Mucosa of descending colon (tissue), 3 donors: ENCODE measurements around the gene ADORA2A. TPM values are rescaled to one million over a fixed set of nuclear protein-coding genes. Genes with fewer than 3 reads are reported as not detected.

Experiments used
- ATAC-seq: fragments of 200-7000 bp; cut with Tn5 transposase; one replicate; pipeline ENCODE4 v1.9.1; 2020; ENCODE audit warnings: mild to moderate bottlenecking, moderate library complexity
- DNase-seq, 3 donors: peaks; one replicate each; pipeline ENCODE4 v3.0.0-alpha.2; 2020
- H3K36me3 ChIP-seq: fragments of 200-600 bp; one replicate; pipeline ENCODE4 v1.8.0; 2021; ENCODE audit warnings: low read depth, mild to moderate bottlenecking
- H3K4me1 ChIP-seq: fragments of 200-600 bp; one replicate; pipeline ENCODE4 v1.8.0; 2021; ENCODE audit warnings: low read depth, mild to moderate bottlenecking
- H3K4me3 ChIP-seq: fragments of 200-600 bp; one replicate; pipeline ENCODE4 v1.8.0; 2021; ENCODE audit warnings: mild to moderate bottlenecking
- H3K9me3 ChIP-seq: fragments of 200-600 bp; one replicate; pipeline ENCODE4 v1.8.0; 2021; ENCODE audit warnings: mild to moderate bottlenecking
- intact Hi-C, 2 donors: fragments of 100-400 bp; cut with DNase I in 1 of 2; cut with micrococcal nuclease in 1 of 2; formaldehyde crosslinking; loops; one replicate each; pipeline versions ENCODE4 v1.11.0 to v1.11.1; 2022; cut with DNase I, micrococcal nuclease
- total RNA-seq, 3 donors: library from RNA; stranded (reverse); fragmentation: NEBNext Ultra II Directional in 2 of 3; extraction: Animal tissue kit (Norgen Biotek cat#: 25700) in 2 of 3; gene quantifications; one replicate each; pipeline versions ENCODE4 v1.2.1 to v1.2.4, GENCODE V29; 2021 to 2023
- TF ChIP-seq, protein P1 (sequence below): fragments of 200-600 bp; IDR thresholded peaks from one replicate; pipeline ENCODE4 v1.8.0; 2022; ENCODE audit warnings: antibody characterized with exemption, mild to moderate bottlenecking
- donor health status: DM: no; HTN: no; CAD: no; lungs with moderate emphysema.
- donor health status: DM: no; HTN: no; CAD: no.
- donor health status: DM: no; HTN: yes; CAD: no.

The ADORA2A gene
- total RNA-seq, 3 donors from 2014 or later, result 2.1 to 4.0 (median 3.6) TPM

DNA sequence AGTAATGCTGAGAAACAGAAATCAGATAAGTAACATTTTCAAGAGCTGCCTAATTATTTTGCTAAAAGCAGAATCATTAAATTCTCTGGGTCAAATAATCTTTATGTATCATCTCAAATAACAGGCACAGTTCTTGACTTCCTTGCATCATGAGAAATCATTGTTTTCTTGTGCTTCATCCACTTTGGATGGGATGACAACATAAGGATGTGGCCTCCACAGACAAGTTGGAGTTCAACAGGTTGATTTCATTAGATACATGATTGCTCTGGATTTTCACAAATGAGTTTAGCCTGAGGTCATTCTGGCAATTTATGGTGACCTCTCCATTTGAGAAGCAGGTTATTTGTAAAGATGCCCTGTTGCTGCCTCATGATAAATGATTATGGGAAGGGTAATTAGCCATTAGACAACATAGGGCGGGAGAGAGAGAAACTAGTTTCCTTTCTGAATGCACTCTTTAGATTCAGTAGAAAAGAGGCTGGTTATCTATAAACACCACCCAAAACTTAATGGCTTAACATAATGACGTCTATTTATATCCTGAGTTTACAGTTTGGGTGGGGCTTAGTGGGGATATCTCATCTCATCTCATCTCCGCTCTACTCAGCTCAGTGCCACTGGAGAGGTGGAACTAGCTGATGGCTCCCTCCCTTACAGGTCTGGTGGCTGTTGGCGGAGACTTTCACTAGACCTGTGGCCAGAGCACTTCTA lies 35.0 kb upstream of the ADORA2A start:
- no peak for DNase-seq
- no peaks in the 10 kb centered on the region for H3K9me3 ChIP-seq
- intact Hi-C loops, result no loop called here
- peak; percentile 83 for ATAC-seq
- no peak overlapping the region for H3K4me3 ChIP-seq
- H3K36me3 ChIP-seq, result no peaks in the 10 kb centered on the region
- TF ChIP-seq, protein P1, sequence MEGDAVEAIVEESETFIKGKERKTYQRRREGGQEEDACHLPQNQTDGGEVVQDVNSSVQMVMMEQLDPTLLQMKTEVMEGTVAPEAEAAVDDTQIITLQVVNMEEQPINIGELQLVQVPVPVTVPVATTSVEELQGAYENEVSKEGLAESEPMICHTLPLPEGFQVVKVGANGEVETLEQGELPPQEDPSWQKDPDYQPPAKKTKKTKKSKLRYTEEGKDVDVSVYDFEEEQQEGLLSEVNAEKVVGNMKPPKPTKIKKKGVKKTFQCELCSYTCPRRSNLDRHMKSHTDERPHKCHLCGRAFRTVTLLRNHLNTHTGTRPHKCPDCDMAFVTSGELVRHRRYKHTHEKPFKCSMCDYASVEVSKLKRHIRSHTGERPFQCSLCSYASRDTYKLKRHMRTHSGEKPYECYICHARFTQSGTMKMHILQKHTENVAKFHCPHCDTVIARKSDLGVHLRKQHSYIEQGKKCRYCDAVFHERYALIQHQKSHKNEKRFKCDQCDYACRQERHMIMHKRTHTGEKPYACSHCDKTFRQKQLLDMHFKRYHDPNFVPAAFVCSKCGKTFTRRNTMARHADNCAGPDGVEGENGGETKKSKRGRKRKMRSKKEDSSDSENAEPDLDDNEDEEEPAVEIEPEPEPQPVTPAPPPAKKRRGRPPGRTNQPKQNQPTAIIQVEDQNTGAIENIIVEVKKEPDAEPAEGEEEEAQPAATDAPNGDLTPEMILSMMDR, result no peak
- peaks cover 16% of the 10 kb centered on the region for H3K4me1 ChIP-seq

DNA sequence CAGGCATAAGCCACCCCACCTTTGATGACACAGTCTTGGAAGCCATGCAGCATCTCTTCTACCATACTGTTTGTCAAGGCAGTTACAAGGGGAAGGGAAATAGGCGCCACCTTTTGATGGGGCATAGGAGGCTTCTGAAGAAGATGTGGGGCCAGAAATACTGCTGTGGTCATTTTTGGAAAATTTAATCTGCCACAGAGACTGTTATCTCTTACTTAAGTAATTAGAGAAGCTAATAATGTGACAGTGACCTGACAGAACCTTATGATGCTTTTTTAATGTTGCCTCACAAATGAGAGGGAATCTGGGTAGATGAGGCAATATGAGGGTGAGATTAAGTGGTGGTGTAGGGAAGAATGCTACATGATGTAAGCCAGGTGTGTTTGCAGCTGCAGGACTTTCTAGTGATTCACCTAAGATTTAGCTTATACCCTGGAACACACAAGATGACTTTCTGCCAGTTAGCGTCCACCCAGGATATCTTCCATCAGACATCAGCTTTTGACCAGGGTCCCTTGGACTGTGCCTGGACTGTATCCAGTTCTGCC lies 34.3 kb upstream of the ADORA2A start:
- TF ChIP-seq, protein P1, result no peak
- Histone ChIP-seq H3K4me1 (peaks cover 16% of the 10 kb centered on the region), H3K36me3 (no peaks in the 10 kb centered on the region), H3K9me3 (no peaks in the 10 kb centered on the region), H3K4me3 (no peak overlapping the region)
- intact Hi-C loops, result no loop called here
- no peak for DNase-seq
- no peak for ATAC-seq

GRCh38 chr22:24393848-24394247 lies 33.6 kb upstream of the ADORA2A start:
- ATAC-seq, result no peak
- intact Hi-C loops, result no loop called here

DNA sequence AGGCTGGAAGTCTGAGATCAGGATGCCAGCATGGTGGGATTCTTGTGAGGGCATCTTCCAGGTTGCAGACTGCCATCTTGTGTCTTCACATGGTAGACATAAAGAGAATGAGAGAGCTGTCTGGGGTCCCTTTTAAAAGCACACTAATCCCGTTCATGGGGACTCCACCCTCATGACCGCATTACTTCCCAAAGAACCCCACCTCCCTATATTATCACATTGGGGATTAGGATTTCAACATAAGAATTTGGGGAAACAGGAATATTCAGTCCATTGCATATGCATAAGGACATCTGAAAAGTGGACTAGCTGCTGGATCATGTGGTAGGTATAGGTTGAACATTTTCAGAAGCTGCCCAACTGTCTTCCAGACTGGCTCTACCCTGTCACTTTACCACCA lies 33.1 kb upstream of the ADORA2A start:
- intact Hi-C loops, result no loop called here
- Histone ChIP-seq H3K9me3 (no peaks in the 10 kb centered on the region), H3K36me3 (no peaks in the 10 kb centered on the region), H3K4me1 (peaks cover 16% of the 10 kb centered on the region), H3K4me3 (no peak overlapping the region)
- TF ChIP-seq, protein P1, result no peak
- ATAC-seq, result no peak
- DNase-seq, result no peak

More at GRCh38 chr22:24393848-24394247, 33.6 kb upstream of the ADORA2A start:
- no peak overlapping the region for H3K4me3 ChIP-seq
- TF ChIP-seq, protein P1, result no peak
- H3K4me1 ChIP-seq, result peaks cover 16% of the 10 kb centered on the region
- no peak for DNase-seq
- no peaks in the 10 kb centered on the region for H3K36me3 ChIP-seq
- H3K9me3 ChIP-seq, result no peaks in the 10 kb centered on the region

- Histone ChIP-seq H3K4me1 (peaks cover 22% of the 10 kb centered on the region), H3K36me3 (no peaks in the 10 kb centered on the region), H3K9me3 (no peaks in the 10 kb centered on the region), H3K4me3 (no peak overlapping the region)
- TF ChIP-seq, protein P1, result no peak
- no peak for ATAC-seq
- no peak for DNase-seq
- intact Hi-C loops, result no loop called here
These were observed 29.0 kb upstream of the ADORA2A start for GRCh38 chr22:24398409-24398808.
